HepG2 (cell line): ENCODE results near the gene VARS1. TPM values are rescaled to one million over a fixed set of nuclear protein-coding genes. Genes with fewer than 3 reads are reported as not detected.

Experiments used
- SALL2 ChIP-seq: sonication (generic); formaldehyde crosslinking; IDR thresholded peaks from 2 replicates; pipeline ENCODE4 v1.8.1; 2023; ENCODE audit warnings: mild to moderate bottlenecking, missing genetic modification reagents, inconsistent platforms
- TAF1 ChIP-seq: sonication (generic); formaldehyde crosslinking; IDR thresholded peaks from 2 replicates; pipeline ENCODE4 v1.4.0; 2020; ENCODE audit warnings: missing genetic modification reagents
- ZBTB7B ChIP-seq: sonication (generic); formaldehyde crosslinking; IDR thresholded peaks from 2 replicates; pipeline ENCODE4 v1.4.0; 2020; ENCODE audit warnings: missing genetic modification reagents
- ZC3H13 ChIP-seq: sonication (generic); formaldehyde crosslinking; IDR thresholded peaks from 2 replicates; pipeline ENCODE4 v1.8.1; 2023; ENCODE audit warnings: mild to moderate bottlenecking, missing genetic modification reagents, moderate library complexity
- ZFP82 ChIP-seq: sonication (generic); formaldehyde crosslinking; IDR thresholded peaks from 2 replicates; pipeline ENCODE4 v1.5.1; 2020; ENCODE audit warnings: mild to moderate bottlenecking, missing genetic modification reagents, borderline replicate concordance
- ZNF556 ChIP-seq: sonication (generic); formaldehyde crosslinking; IDR thresholded peaks from 2 replicates; pipeline ENCODE4 v1.4.0; 2020; ENCODE audit warnings: mild to moderate bottlenecking, missing genetic modification reagents, borderline replicate concordance
- ZNF619 ChIP-seq: sonication (generic); formaldehyde crosslinking; IDR thresholded peaks from 2 replicates; pipeline ENCODE4 v1.4.0; 2020; ENCODE audit warnings: mild to moderate bottlenecking, missing genetic modification reagents
- polyA plus RNA-seq, 8 experiments: library from polyadenylated mRNA; depleted of rRNA in 3 of 8; stranded (reverse) in 7 of 8; unstranded in 1 of 8; fragments of >200 nt; fragmentation: Illumina TruSeq in 4 of 8; extraction: Trizol in 4 of 8; gene quantifications; 2 replicates each; pipeline versions ENCODE4 v1.2.1 to v1.2.3, GENCODE V29; 2011 to 2016; ENCODE audit warnings: low read depth in 4 of 8, missing spikeins in 1 of 8, mixed read lengths in 1 of 8; ENCODE audit not compliant: insufficient read depth in 1 of 8
- total RNA-seq, 5 experiments: library from RNA; depleted of rRNA; stranded (reverse); fragments of >200 nt; fragmentation: Illumina TruSeq; extraction: Trizol; gene quantifications; 2 replicates each; pipeline ENCODE4 v1.2.3, GENCODE V29; 2016; ENCODE audit warnings: low read depth in 1 of 5
- TF ChIP-seq, protein P1 (sequence below): sonication (generic); formaldehyde crosslinking; IDR thresholded peaks from 2 replicates; pipeline ENCODE4 v1.5.0; 2020; ENCODE audit warnings: mild to moderate bottlenecking, missing genetic modification reagents
- TF ChIP-seq, protein P2 (sequence below): sonication (generic); formaldehyde crosslinking; IDR thresholded peaks from 2 replicates; pipeline ENCODE4 v1.4.0; 2020; ENCODE audit warnings: missing genetic modification reagents, borderline replicate concordance
- TF ChIP-seq, protein P3 (sequence below): sonication (generic); formaldehyde crosslinking; IDR thresholded peaks from 2 replicates; pipeline ENCODE4 v1.5.0; 2020; ENCODE audit warnings: missing genetic modification reagents
- TF ChIP-seq, protein P4 (sequence below): sonication (generic); formaldehyde crosslinking; IDR thresholded peaks from 2 replicates; pipeline ENCODE4 v1.5.0; 2020; ENCODE audit warnings: missing genetic modification reagents, mild to moderate bottlenecking, borderline replicate concordance
- TF ChIP-seq, protein P5 (sequence below): sonication (generic); formaldehyde crosslinking; conservative IDR thresholded peaks from 2 replicates; pipeline ENCODE4 v1.4.0; 2020; ENCODE audit warnings: mild to moderate bottlenecking, missing genetic modification reagents, moderate library complexity
- TF ChIP-seq, protein P6 (sequence below): sonication (generic); formaldehyde crosslinking; IDR thresholded peaks from 2 replicates; pipeline ENCODE4 v1.9.0; 2022; ENCODE audit warnings: low read depth, missing genetic modification reagents

VARS1 gene
- total and polyA plus RNA-seq, 2 of the 13 experiments (the other 11 are each of a cell fraction or from before 2014, with no cell fraction given): 14.7 to 56.1 TPM

DNA sequence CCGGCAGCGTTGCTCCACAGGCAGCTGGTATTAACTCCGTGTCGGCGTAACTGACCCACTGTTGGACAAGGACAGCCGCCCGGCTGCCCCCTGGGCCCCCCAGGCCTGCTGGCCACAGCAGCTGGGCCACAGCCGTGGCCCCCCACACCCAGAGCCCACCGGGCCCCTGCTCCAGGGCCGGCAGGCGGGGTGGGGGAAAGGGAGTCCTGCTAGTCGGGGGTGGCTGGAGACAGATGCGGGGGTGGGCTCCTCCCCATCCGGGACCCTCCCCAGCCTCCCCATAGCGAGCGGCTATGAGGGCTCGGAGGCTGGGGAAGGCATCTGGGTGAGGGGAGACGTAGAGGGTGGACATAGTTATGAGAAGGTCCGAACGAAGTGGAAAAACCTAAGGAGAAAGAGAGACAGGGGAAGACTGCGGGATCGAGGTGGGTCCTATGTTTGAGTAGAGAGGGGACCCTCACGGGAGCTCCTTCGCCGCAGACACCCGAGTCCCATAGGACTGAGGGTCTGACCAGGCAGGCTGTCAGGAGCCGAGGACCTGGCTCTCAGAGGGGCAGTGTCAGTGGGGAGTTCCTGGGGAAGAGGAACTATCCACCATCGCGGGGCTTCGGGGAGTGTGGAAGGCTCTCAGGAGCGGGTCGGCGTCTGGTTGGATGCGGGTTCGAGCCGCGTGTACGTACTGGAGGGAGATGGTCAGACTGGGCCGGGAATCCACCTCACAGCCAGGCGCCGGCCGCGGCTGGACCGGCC, 511 bp downstream of the VARS1 start (continued):
- TF ChIP-seq, protein P1, sequence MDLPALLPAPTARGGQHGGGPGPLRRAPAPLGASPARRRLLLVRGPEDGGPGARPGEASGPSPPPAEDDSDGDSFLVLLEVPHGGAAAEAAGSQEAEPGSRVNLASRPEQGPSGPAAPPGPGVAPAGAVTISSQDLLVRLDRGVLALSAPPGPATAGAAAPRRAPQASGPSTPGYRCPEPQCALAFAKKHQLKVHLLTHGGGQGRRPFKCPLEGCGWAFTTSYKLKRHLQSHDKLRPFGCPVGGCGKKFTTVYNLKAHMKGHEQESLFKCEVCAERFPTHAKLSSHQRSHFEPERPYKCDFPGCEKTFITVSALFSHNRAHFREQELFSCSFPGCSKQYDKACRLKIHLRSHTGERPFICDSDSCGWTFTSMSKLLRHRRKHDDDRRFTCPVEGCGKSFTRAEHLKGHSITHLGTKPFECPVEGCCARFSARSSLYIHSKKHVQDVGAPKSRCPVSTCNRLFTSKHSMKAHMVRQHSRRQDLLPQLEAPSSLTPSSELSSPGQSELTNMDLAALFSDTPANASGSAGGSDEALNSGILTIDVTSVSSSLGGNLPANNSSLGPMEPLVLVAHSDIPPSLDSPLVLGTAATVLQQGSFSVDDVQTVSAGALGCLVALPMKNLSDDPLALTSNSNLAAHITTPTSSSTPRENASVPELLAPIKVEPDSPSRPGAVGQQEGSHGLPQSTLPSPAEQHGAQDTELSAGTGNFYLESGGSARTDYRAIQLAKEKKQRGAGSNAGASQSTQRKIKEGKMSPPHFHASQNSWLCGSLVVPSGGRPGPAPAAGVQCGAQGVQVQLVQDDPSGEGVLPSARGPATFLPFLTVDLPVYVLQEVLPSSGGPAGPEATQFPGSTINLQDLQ (CRISPR knock-in tag): peak; percentile 10; the same call in 1 of the 2 replicates
- no peak for TF ChIP-seq ZFP82
- 0 out of 2 replicates have a peak, but pooled peaks have one; percentile 5 for TF ChIP-seq ZC3H13 (CRISPR knock-in tag)
- TF ChIP-seq ZNF556 (CRISPR knock-in tag): no peak; the same call in 1 of the 2 replicates
- TF ChIP-seq ZNF619 (CRISPR knock-in tag): 0 out of 2 replicates have a peak, but pooled peaks have one; percentile 20
- TF ChIP-seq, protein P2, sequence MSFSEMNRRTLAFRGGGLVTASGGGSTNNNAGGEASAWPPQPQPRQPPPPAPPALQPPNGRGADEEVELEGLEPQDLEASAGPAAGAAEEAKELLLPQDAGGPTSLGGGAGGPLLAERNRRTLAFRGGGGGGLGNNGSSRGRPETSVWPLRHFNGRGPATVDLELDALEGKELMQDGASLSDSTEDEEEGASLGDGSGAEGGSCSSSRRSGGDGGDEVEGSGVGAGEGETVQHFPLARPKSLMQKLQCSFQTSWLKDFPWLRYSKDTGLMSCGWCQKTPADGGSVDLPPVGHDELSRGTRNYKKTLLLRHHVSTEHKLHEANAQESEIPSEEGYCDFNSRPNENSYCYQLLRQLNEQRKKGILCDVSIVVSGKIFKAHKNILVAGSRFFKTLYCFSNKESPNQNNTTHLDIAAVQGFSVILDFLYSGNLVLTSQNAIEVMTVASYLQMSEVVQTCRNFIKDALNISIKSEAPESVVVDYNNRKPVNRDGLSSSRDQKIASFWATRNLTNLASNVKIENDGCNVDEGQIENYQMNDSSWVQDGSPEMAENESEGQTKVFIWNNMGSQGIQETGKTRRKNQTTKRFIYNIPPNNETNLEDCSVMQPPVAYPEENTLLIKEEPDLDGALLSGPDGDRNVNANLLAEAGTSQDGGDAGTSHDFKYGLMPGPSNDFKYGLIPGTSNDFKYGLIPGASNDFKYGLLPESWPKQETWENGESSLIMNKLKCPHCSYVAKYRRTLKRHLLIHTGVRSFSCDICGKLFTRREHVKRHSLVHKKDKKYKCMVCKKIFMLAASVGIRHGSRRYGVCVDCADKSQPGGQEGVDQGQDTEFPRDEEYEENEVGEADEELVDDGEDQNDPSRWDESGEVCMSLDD (CRISPR knock-in tag): peak; percentile 26; the same call in 1 of the 2 replicates
- TF ChIP-seq SALL2 (CRISPR knock-in tag): no peak
- TF ChIP-seq, protein P3, sequence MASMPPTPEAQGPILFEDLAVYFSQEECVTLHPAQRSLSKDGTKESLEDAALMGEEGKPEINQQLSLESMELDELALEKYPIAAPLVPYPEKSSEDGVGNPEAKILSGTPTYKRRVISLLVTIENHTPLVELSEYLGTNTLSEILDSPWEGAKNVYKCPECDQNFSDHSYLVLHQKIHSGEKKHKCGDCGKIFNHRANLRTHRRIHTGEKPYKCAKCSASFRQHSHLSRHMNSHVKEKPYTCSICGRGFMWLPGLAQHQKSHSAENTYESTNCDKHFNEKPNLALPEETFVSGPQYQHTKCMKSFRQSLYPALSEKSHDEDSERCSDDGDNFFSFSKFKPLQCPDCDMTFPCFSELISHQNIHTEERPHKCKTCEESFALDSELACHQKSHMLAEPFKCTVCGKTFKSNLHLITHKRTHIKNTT (CRISPR knock-in tag): no peak
- no peak for TF ChIP-seq TAF1
- peak; percentile 61 for TF ChIP-seq ZBTB7B (CRISPR knock-in tag)
- TF ChIP-seq, protein P4, sequence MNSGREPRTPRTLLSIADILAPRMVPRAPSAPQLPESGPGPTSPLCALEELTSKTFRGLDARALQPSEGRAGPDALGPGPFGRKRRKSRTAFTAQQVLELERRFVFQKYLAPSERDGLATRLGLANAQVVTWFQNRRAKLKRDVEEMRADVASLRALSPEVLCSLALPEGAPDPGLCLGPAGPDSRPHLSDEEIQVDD (CRISPR knock-in tag): 0 out of 2 replicates have a peak, but pooled peaks have one; percentile 19
- TF ChIP-seq, protein P5, sequence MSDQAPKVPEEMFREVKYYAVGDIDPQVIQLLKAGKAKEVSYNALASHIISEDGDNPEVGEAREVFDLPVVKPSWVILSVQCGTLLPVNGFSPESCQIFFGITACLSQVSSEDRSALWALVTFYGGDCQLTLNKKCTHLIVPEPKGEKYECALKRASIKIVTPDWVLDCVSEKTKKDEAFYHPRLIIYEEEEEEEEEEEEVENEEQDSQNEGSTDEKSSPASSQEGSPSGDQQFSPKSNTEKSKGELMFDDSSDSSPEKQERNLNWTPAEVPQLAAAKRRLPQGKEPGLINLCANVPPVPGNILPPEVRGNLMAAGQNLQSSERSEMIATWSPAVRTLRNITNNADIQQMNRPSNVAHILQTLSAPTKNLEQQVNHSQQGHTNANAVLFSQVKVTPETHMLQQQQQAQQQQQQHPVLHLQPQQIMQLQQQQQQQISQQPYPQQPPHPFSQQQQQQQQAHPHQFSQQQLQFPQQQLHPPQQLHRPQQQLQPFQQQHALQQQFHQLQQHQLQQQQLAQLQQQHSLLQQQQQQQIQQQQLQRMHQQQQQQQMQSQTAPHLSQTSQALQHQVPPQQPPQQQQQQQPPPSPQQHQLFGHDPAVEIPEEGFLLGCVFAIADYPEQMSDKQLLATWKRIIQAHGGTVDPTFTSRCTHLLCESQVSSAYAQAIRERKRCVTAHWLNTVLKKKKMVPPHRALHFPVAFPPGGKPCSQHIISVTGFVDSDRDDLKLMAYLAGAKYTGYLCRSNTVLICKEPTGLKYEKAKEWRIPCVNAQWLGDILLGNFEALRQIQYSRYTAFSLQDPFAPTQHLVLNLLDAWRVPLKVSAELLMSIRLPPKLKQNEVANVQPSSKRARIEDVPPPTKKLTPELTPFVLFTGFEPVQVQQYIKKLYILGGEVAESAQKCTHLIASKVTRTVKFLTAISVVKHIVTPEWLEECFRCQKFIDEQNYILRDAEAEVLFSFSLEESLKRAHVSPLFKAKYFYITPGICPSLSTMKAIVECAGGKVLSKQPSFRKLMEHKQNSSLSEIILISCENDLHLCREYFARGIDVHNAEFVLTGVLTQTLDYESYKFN (CRISPR knock-in tag): no peak
- TF ChIP-seq, protein P6, sequence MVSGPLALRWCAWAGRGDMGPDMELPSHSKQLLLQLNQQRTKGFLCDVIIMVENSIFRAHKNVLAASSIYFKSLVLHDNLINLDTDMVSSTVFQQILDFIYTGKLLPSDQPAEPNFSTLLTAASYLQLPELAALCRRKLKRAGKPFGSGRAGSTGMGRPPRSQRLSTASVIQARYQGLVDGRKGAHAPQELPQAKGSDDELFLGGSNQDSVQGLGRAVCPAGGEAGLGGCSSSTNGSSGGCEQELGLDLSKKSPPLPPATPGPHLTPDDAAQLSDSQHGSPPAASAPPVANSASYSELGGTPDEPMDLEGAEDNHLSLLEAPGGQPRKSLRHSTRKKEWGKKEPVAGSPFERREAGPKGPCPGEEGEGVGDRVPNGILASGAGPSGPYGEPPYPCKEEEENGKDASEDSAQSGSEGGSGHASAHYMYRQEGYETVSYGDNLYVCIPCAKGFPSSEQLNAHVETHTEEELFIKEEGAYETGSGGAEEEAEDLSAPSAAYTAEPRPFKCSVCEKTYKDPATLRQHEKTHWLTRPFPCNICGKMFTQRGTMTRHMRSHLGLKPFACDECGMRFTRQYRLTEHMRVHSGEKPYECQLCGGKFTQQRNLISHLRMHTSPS (CRISPR knock-in tag): no peak
